K562 (cell line): ENCODE data around the gene DBP. TPM values are rescaled to one million over a fixed set of nuclear protein-coding genes. Genes with fewer than 3 reads are reported as not detected.

ENCODE experiments used
- ATF3 ChIP-seq, 2 experiments: fragments of 450-650 bp in 1 of 2; sonication (generic) in 1 of 2; formaldehyde crosslinking in 1 of 2; IDR thresholded peaks in 1 of 2; conservative IDR thresholded peaks in 1 of 2; 2 replicates each; pipeline versions ENCODE4 v1.6.1 to v1.8.1; 2016 to 2023; ENCODE audit warnings: mild to moderate bottlenecking in 2 of 2, moderate library complexity in 2 of 2, inconsistent platforms in 1 of 2, missing genetic modification reagents in 1 of 2
- BCOR ChIP-seq: fragments of 450-650 bp; IDR thresholded peaks from 2 replicates; pipeline ENCODE4 v1.6.1; 2016
- CHD1 ChIP-seq: fragments of 200-600 bp; sonication (generic); IDR thresholded peaks from one replicate; pipeline ENCODE4 v1.6.1; 2012; ENCODE audit warnings: mild to moderate bottlenecking, moderate library complexity, low read length, inconsistent platforms
- CREB3L1 ChIP-seq: fragments of 450-650 bp; IDR thresholded peaks from 2 replicates; pipeline ENCODE4 v1.6.1; 2014; ENCODE audit warnings: low read depth, mild to moderate bottlenecking, moderate library complexity, borderline replicate concordance
- HMGN3 ChIP-seq: IDR thresholded peaks from 2 replicates; pipeline ENCODE4 v1.6.1; 2011; ENCODE audit warnings: borderline replicate concordance, low read depth, mild to moderate bottlenecking, mixed read lengths, low read length; ENCODE audit not compliant: insufficient read length; ENCODE audit errors: extremely low read depth
- MEIS2 ChIP-seq: fragments of 450-650 bp; IDR thresholded peaks from 2 replicates; pipeline ENCODE4 v1.6.1; 2014; ENCODE audit warnings: mild to moderate bottlenecking; ENCODE audit not compliant: partially characterized antibody
- MLX ChIP-seq, 2 experiments: fragments of 450-650 bp in 1 of 2; sonication (generic) in 1 of 2; formaldehyde crosslinking; conservative IDR thresholded peaks; 2 replicates each; pipeline versions ENCODE4 v1.4.0 to v1.8.1; 2020 to 2022; ENCODE audit warnings: mild to moderate bottlenecking in 1 of 2, missing genetic modification reagents in 1 of 2
- MNT ChIP-seq, 2 experiments: fragments of 450-650 bp; conservative IDR thresholded peaks; 2 replicates each; pipeline ENCODE4 v1.6.1; 2017; ENCODE audit warnings: mild to moderate bottlenecking in 2 of 2, moderate library complexity in 2 of 2
- POLR2G ChIP-seq: fragments of 200-400 bp; formaldehyde crosslinking; IDR thresholded peaks from 2 replicates; pipeline ENCODE4 v1.6.1; 2017; ENCODE audit warnings: low read depth, mild to moderate bottlenecking, antibody characterized with exemption, low read length, moderate library complexity
- STAT5A ChIP-seq: IDR thresholded peaks from 2 replicates; pipeline ENCODE4 v1.6.1; 2012; ENCODE audit warnings: low read length, inconsistent platforms, borderline replicate concordance
- ZBTB11 ChIP-seq, 3 experiments: fragments of 200-800 bp in 1 of 3; fragments of 250-450 bp in 1 of 3; fragments of 450-650 bp in 1 of 3; sonication (Bioruptor Pico) in 1 of 3; sonication (Bioruptor generic) in 1 of 3; formaldehyde crosslinking in 1 of 3; IDR thresholded peaks; 2 replicates each; pipeline versions ENCODE4 v1.6.1 to v1.8.0; 2016 to 2022; ENCODE audit warnings: mild to moderate bottlenecking in 2 of 3, missing genetic modification characterization in 2 of 3, missing compliant biosample characterization in 1 of 3, moderate library complexity in 1 of 3
- ZNF584 ChIP-seq: fragments of 200-800 bp; sonication (Bioruptor generic); IDR thresholded peaks from 2 replicates; pipeline ENCODE4 v1.6.1; 2016; ENCODE audit warnings: low read depth, mild to moderate bottlenecking, missing genetic modification characterization, missing compliant biosample characterization
- ZNF740 ChIP-seq, 3 experiments: fragments of 200-800 bp in 1 of 3; sonication (Bioruptor generic) in 1 of 3; sonication (generic) in 1 of 3; formaldehyde crosslinking in 1 of 3; IDR thresholded peaks; 2 replicates each; pipeline versions ENCODE4 v1.6.1 to v1.8.0; 2016 to 2022; ENCODE audit warnings: mild to moderate bottlenecking in 2 of 3, missing compliant biosample characterization in 2 of 3, missing genetic modification characterization in 2 of 3, missing genetic modification reagents in 1 of 3
- polyA plus RNA-seq, 8 experiments: library from polyadenylated mRNA; depleted of rRNA in 4 of 8; stranded (reverse) in 5 of 8; unstranded in 3 of 8; fragments of >200 nt; fragmentation: Nextera tagmentation in 2 of 8; fragmentation: Illumina TruSeq in 1 of 8; extraction: Ambion mirVana in 2 of 8; extraction: Trizol in 1 of 8; gene quantifications; 2 replicates each; pipeline versions ENCODE4 v1.2.1 to v1.2.3, GENCODE V29; 2011 to 2014; ENCODE audit warnings: inconsistent platforms in 1 of 8, missing spikeins in 1 of 8
- total RNA-seq, 7 experiments: library from RNA; depleted of rRNA in 6 of 7; stranded (reverse); fragments of >200 nt in 6 of 7; fragmentation: Illumina TruSeq in 2 of 7; extraction: Trizol in 2 of 7; gene quantifications; 2 replicates each; pipeline versions ENCODE4 v1.2.1 to v1.2.3, GENCODE V29; 2011 to 2021; ENCODE audit warnings: low replicate concordance in 1 of 7

The DBP gene
- total and polyA plus RNA-seq, 9 of the 15 experiments (the other 6 are each of a cell fraction or from before 2014, with no cell fraction given) = 0.25 to 5.5 (median 1.8) TPM

GRCh38 chr19:48633148-48634035, 3.8 kb downstream of the DBP start (continued):
- TF ChIP-seq ZBTB11 (CRISPR knock-in tag; IDR thresholded peaks at IDR 0.05) (no peak), ZNF740 (CRISPR knock-in tag; IDR thresholded peaks at IDR 0.05) (no peak), ZNF740 (tag; IDR thresholded peaks at IDR 0.05) (no peak), MNT (conservative IDR thresholded peaks at IDR 0.05) (peak; percentile 61 to 80), MLX (CRISPR knock-in tag; conservative IDR thresholded peaks at IDR 0.05) (no peak), MEIS2 (no peak), BCOR (peak; percentile 7; the same call in 1 of the 2 replicates), ATF3 (IDR thresholded peaks at IDR 0.05) (no peak), ATF3 (CRISPR knock-in tag; conservative IDR thresholded peaks at IDR 0.05) (no peak), CREB3L1 (0 out of 2 replicates have a peak, but pooled peaks have one; percentile 14), ZNF584 (CRISPR knock-in tag) (no peak), STAT5A (0 out of 2 replicates have a peak, but pooled peaks have one; percentile 31), HMGN3 (no peak), POLR2G (no peak), CHD1 (peak; percentile 7)
